SU-DHL-6 (cell line): ENCODE measurements around the gene CTU2.

Source experiments
- H2AFZ ChIP-seq: fragments of 200-600 bp; sonication (generic); 2 replicates; pipeline ENCODE4 v1.6.1; 2014; ENCODE audit warnings: low read depth, mild to moderate bottlenecking, moderate library complexity, mixed read lengths, antibody characterized with exemption, low read length; ENCODE audit not compliant: severe bottlenecking
- H3F3A ChIP-seq: fragments of 200-600 bp; shearing (Covaris generic); 2 replicates; pipeline ENCODE4 v1.6.0; 2016; ENCODE audit warnings: antibody characterized with exemption, mild to moderate bottlenecking; ENCODE audit not compliant: insufficient read depth
- H3K27ac ChIP-seq: fragments of 200-600 bp; sonication (generic); 2 replicates; pipeline ENCODE4 v1.5.1; 2016; ENCODE audit warnings: low read depth, mild to moderate bottlenecking, low read length, moderate library complexity, mixed read lengths
- H3K27me3 ChIP-seq: fragments of 200-600 bp; sonication (generic), shearing (Covaris generic); 2 replicates; pipeline ENCODE4 v1.6.0; 2014; ENCODE audit warnings: mild to moderate bottlenecking, low read length
- H3K36me3 ChIP-seq: fragments of 200-600 bp; sonication (generic); 2 replicates; pipeline ENCODE4 v1.6.1; 2014; ENCODE audit warnings: mild to moderate bottlenecking, low read length, mixed read lengths
- H3K4me2 ChIP-seq: fragments of 300-600, 200-600 bp; shearing (Covaris generic), sonication (generic); 2 replicates; pipeline ENCODE4 v1.6.0; 2014; ENCODE audit warnings: low read length, low read depth, mild to moderate bottlenecking; ENCODE audit not compliant: poor library complexity, severe bottlenecking
- H3K4me3 ChIP-seq: fragments of 200-600 bp; sonication (generic); 2 replicates; pipeline ENCODE4 v1.5.1; 2014; ENCODE audit warnings: antibody characterized with exemption, low read length, mild to moderate bottlenecking, mixed read lengths; ENCODE audit not compliant: insufficient read depth, poor library complexity, severe bottlenecking
- H3K79me2 ChIP-seq: fragments of 200-600 bp; sonication (generic); 2 replicates; pipeline ENCODE4 v1.6.1; 2014; ENCODE audit warnings: mild to moderate bottlenecking, low read length, moderate library complexity; ENCODE audit not compliant: insufficient read depth
- H3K9ac ChIP-seq: fragments of 200-600 bp; sonication (generic); 2 replicates; pipeline ENCODE4 v1.7.0; 2014; ENCODE audit warnings: mild to moderate bottlenecking, low read length
- H3K9me2 ChIP-seq: fragments of 200-600 bp; sonication (generic); replicated peaks from 2 replicates; pipeline ENCODE4 v1.6.1; 2014; ENCODE audit warnings: low read length; ENCODE audit not compliant: insufficient read depth
- H3K9me3 ChIP-seq: fragments of 200-600 bp; sonication (generic); 2 replicates; pipeline ENCODE4 v1.6.1; 2014; ENCODE audit warnings: low read length, mixed read lengths; ENCODE audit not compliant: insufficient read depth
- H4K20me1 ChIP-seq: fragments of 200-600 bp; sonication (generic); 2 replicates; pipeline ENCODE4 v1.6.1; 2014; ENCODE audit warnings: low read depth, mild to moderate bottlenecking, antibody characterized with exemption, low read length, moderate library complexity, mixed read lengths
- CTCF ChIP-seq: fragments of 200-600 bp; sonication (generic); IDR thresholded peaks from one replicate; pipeline ENCODE4 v1.5.1; 2017; ENCODE audit warnings: antibody characterized with exemption, mild to moderate bottlenecking, low read length, moderate library complexity; ENCODE audit not compliant: insufficient read depth, poor library complexity, severe bottlenecking
- EZH2phosphoT487 ChIP-seq: fragments of 200-600 bp; sonication (generic), shearing (Covaris generic); conservative IDR thresholded peaks from 2 replicates; pipeline ENCODE4 v1.6.1; 2018; ENCODE audit warnings: mild to moderate bottlenecking, antibody characterized with exemption, low read length, moderate library complexity, mixed read lengths

The CTU2 gene

GRCh38 chr16:88706229-88706964 lies at the start of gene CTU2, which contains the start of gene RNF166:
TSS of gene CTU2 (plus strand) at chr16:88706503. CDS start at chr16:88706531, 28 bp downstream.
TSS of gene RNF166 (minus strand) at chr16:88706408. CDS start at chr16:88706325, 83 bp downstream.
- Histone ChIP-seq H4K20me1 (no peaks in the 10 kb centered on the region; the same call in 1 of the 2 replicates), H3K79me2 (peaks cover 13% of the 10 kb centered on the region; the same call in 1 of the 2 replicates), H3K36me3 (no peaks in the 10 kb centered on the region), H3K4me2 (peak within 1 kb of the TSS; percentile 77), H3K27ac (no peak within 1 kb of the TSS), H3K9ac (peak within 1 kb of the TSS; percentile 91), H3K27me3 (no peaks in the 10 kb centered on the region), H3K4me3 (peak within 1 kb of the TSS; percentile 91), H3K9me3 (no peaks in the 10 kb centered on the region), H3F3A (no peaks in the 10 kb centered on the region), H2AFZ (peak within 1 kb of the TSS; percentile 90), H3K9me2 (no peaks in the 10 kb centered on the region)
- TF ChIP-seq EZH2phosphoT487: no peak
- TF ChIP-seq CTCF: no peak

- Histone ChIP-seq H3K9me3 (no peaks in the 10 kb centered on the region), H3K79me2 (peaks cover 32% of the 10 kb centered on the region), H4K20me1 (0 out of 2 replicates have a peak, but pooled peaks cover 2% of the 10 kb centered on the region), H3K9ac (no peak overlapping the region), H3K9me2 (no peaks in the 10 kb centered on the region), H2AFZ (no peak overlapping the region), H3K4me3 (no peak overlapping the region), H3F3A (peaks cover 11% of the 10 kb centered on the region), H3K27ac (no peak overlapping the region), H3K4me2 (no peak overlapping the region), H3K36me3 (no peaks in the 10 kb centered on the region), H3K27me3 (no peaks in the 10 kb centered on the region)
- TF ChIP-seq CTCF (no peak), EZH2phosphoT487 (no peak)
These were observed 48.9 kb upstream of the CTU2 start for GRCh38 chr16:88657371-88657770.

- no peak overlapping the region for H3K4me2 ChIP-seq
- TF ChIP-seq EZH2phosphoT487 (no peak), CTCF (no peak)
- no peak overlapping the region for H2AFZ ChIP-seq
These were observed 47.6 kb upstream of the CTU2 start for GRCh38 chr16:88658714-88659113.

More at GRCh38 chr16:88658714-88659113, 47.6 kb upstream of the CTU2 start:
- H3K79me2 ChIP-seq: peaks cover 36% of the 10 kb centered on the region
- H3K9me2 ChIP-seq: no peaks in the 10 kb centered on the region
- H3K9ac ChIP-seq: no peak overlapping the region
- no peak overlapping the region for H3K27ac ChIP-seq
- H3K36me3 ChIP-seq: no peaks in the 10 kb centered on the region
- H3K9me3 ChIP-seq: no peaks in the 10 kb centered on the region
- H3K27me3 ChIP-seq: no peaks in the 10 kb centered on the region
- 0 out of 2 replicates have a peak, but pooled peaks cover 2% of the 10 kb centered on the region for H4K20me1 ChIP-seq
- H3F3A ChIP-seq: peaks cover 11% of the 10 kb centered on the region
- no peak overlapping the region for H3K4me3 ChIP-seq
